ENCODE data around the gene PACRG. TPM values are rescaled to one million over a fixed set of nuclear protein-coding genes. Genes with fewer than 3 reads are reported as not detected.

The PACRG gene
- total and polyA plus RNA-seq, 2 of the 4 experiments (the other 2 are of a cell fraction), result not detected

GRCh38 chr6:162709431-162709830 is 18.3 kb upstream of the PACRG start:
- no peak overlapping the region for H3K4me3 ChIP-seq (ENCODE audit: insufficient read depth, low read depth, low read length)
- H2BK120ac ChIP-seq (ENCODE audit: low read depth, low read length), result no peak overlapping the region
- ChIA-PET POLR2A (ENCODE audit: unreplicated experiment) (no interaction called here), CTCF (no interaction called here)
- no peak for ATAC-seq (ENCODE audit: low read depth)
- no peak overlapping the region for H2AK5ac ChIP-seq (ENCODE audit: low read depth, low read length)
- H3K14ac ChIP-seq (replicated peaks; ENCODE audit: low read depth, low read length), result no peak overlapping the region
- no peak overlapping the region for H3K23ac ChIP-seq (ENCODE audit: low read depth, low read length)
- no peak overlapping the region for H4K8ac ChIP-seq (ENCODE audit: low read depth in 2 of 2, low read length in 2 of 2)
- H2BK20ac ChIP-seq (ENCODE audit: low read depth, low read length), result no peak overlapping the region
- WGBS, 2 experiments (ENCODE audit: extremely low coverage in 2 of 2, insufficient read length in 1 of 2), result no CpG with 5 or more reads among the region's 4 CpGs
- no peak for DNase-seq
- H3K27ac ChIP-seq (ENCODE audit: insufficient read depth, low read length), result no peak overlapping the region
- H2AFZ ChIP-seq (replicated peaks; ENCODE audit: low read length, poor library complexity), result no peak overlapping the region
- no peak overlapping the region for H3K4me2 ChIP-seq (ENCODE audit: low read depth, low read length)
- no peak overlapping the region for H4K91ac ChIP-seq (ENCODE audit: insufficient read depth, low read depth, low read length)
- H3K56ac ChIP-seq (ENCODE audit: extremely low read depth, insufficient read depth, low read length), result no peak overlapping the region
- dilution Hi-C loops (cut with HindIII; ENCODE audit: low sequenced_read_pairs, unreplicated experiment) (no loop called here), in situ Hi-C loops (cut with MboI; ENCODE audit: low sequenced_read_pairs) (no loop called here), intact Hi-C loops (cut with micrococcal nuclease) (no loop called here)
- H2BK5ac ChIP-seq (ENCODE audit: low read depth, low read length, poor library complexity, severe bottlenecking), result no peak overlapping the region
- H2BK15ac ChIP-seq (ENCODE audit: low read depth, low read length), result no peak overlapping the region
- no peaks in the 10 kb centered on the region for H3K9me1 ChIP-seq (ENCODE audit: insufficient read depth, low read length)
- no peaks in the 10 kb centered on the region for H4K20me1 ChIP-seq (ENCODE audit: insufficient read depth, low read length)
- H3K18ac ChIP-seq (ENCODE audit: low read depth, low read length), result no peak overlapping the region
- no peak overlapping the region for H4K5ac ChIP-seq (ENCODE audit: low read depth, low read length)
- H3K4ac ChIP-seq (ENCODE audit: low read depth, low read length), result no peak overlapping the region
- no peak for TF ChIP-seq NFE2L2 (IDR thresholded peaks at IDR 0.05; ENCODE audit: low read depth, low read length)
- no peak overlapping the region for H2AK9ac ChIP-seq (replicated peaks; ENCODE audit: low read depth, low read length, poor library complexity)
- no peaks in the 10 kb centered on the region for H3K9me3 ChIP-seq (ENCODE audit: control insufficient read depth, insufficient read depth, low read length)
- no peaks in the 10 kb centered on the region for H3K4me1 ChIP-seq (ENCODE audit: control insufficient read depth, insufficient read depth, low read length)
- H3K27me3 ChIP-seq (ENCODE audit: control insufficient read depth, insufficient read depth, low read length), result no peaks in the 10 kb centered on the region
- H3K79me1 ChIP-seq (ENCODE audit: low read depth in 1 of 2, low read length in 2 of 2), result no peaks in the 10 kb centered on the region
- H3K36me3 ChIP-seq (ENCODE audit: control insufficient read depth, insufficient read depth, low read length), result no peaks in the 10 kb centered on the region
- no peak overlapping the region for H3K9ac ChIP-seq (ENCODE audit: low read depth, low read length)
- BruUV-seq (replicated peaks), result no TSS peak
